ENCODE results near the gene MYOM1. TPM values are rescaled to one million over a fixed set of nuclear protein-coding genes. Genes with fewer than 3 reads are reported as not detected.

Gene MYOM1
- total RNA-seq = 0.32 and 0.86 TPM in 2 replicates

- no peak for TF ChIP-seq CTCF (IDR thresholded peaks at IDR 0.05; ENCODE audit: insufficient read depth, low read depth, low read length)
- no peak for DNase-seq (ENCODE audit: low read depth)
- H3K4me3 ChIP-seq (ENCODE audit: low read depth, low read length) = no peak within 1 kb of the TSS
Observed at GRCh38 chr18:3219631-3220335, at the start of gene MYOM1. Gene MYOM1, minus strand, starts transcription at chr18:3219968. Its CDS starts 4,745 bp downstream, at chr18:3215223.

- H3K4me3 ChIP-seq (ENCODE audit: low read depth, low read length) = no peak overlapping the region
- DNase-seq (ENCODE audit: low read depth) = no peak
- no peak for TF ChIP-seq CTCF (IDR thresholded peaks at IDR 0.05; ENCODE audit: insufficient read depth, low read depth, low read length)
Observed at GRCh38 chr18:3269241-3269913, 49.6 kb upstream of the MYOM1 start.

- no peak for DNase-seq (ENCODE audit: low read depth)
- no peak overlapping the region for H3K4me3 ChIP-seq (ENCODE audit: low read depth, low read length)
- TF ChIP-seq CTCF (IDR thresholded peaks at IDR 0.05; ENCODE audit: insufficient read depth, low read depth, low read length) = no peak
Observed at GRCh38 chr18:3268306-3268705, 48.5 kb upstream of the MYOM1 start.

GRCh38 chr18:3266062-3266608, 46.4 kb upstream of the MYOM1 start:
- TF ChIP-seq CTCF (IDR thresholded peaks at IDR 0.05; ENCODE audit: insufficient read depth, low read depth, low read length) = no peak
- no peak for DNase-seq (ENCODE audit: low read depth)
- H3K4me3 ChIP-seq (ENCODE audit: low read depth, low read length) = no peak overlapping the region

- peak; percentile 47 for DNase-seq (ENCODE audit: low read depth)
- TF ChIP-seq CTCF (IDR thresholded peaks at IDR 0.05; ENCODE audit: insufficient read depth, low read depth, low read length) = no peak
- no peak overlapping the region for H3K4me3 ChIP-seq (ENCODE audit: low read depth, low read length)
Observed at GRCh38 chr18:3265564-3266033, 45.8 kb upstream of the MYOM1 start.

GRCh38 chr18:3264362-3264761, 44.6 kb upstream of the MYOM1 start:
- no peak for TF ChIP-seq CTCF (IDR thresholded peaks at IDR 0.05; ENCODE audit: insufficient read depth, low read depth, low read length)
- no peak overlapping the region for H3K4me3 ChIP-seq (ENCODE audit: low read depth, low read length)
- no peak for DNase-seq (ENCODE audit: low read depth)

All from fibroblast of villous mesenchyme (primary cell).